Astrocyte of the cerebellum (primary cell): ENCODE data around the gene ZBTB38.

Experiments
- DNase-seq: peaks from one replicate; pipeline ENCODE4 v3.0.0-alpha.2; 2011; ENCODE audit warnings: low read depth
- H3K4me3 ChIP-seq: 2 replicates; pipeline ENCODE4 v1.5.1; 2011; ENCODE audit warnings: mild to moderate bottlenecking, low read depth, low read length, moderate library complexity
- in situ Hi-C: cut with HindIII; loops from 2 replicates; pipeline ENCODE4 v1.10.0; 2017; ENCODE audit warnings: low sequenced_read_pairs
- TF ChIP-seq, protein P1 (sequence below): IDR thresholded peaks from 2 replicates; pipeline ENCODE4 v1.5.1; 2012; ENCODE audit warnings: low read length, low read depth, moderate library complexity, mild to moderate bottlenecking; ENCODE audit errors: missing control alignments

The ZBTB38 gene

DNA sequence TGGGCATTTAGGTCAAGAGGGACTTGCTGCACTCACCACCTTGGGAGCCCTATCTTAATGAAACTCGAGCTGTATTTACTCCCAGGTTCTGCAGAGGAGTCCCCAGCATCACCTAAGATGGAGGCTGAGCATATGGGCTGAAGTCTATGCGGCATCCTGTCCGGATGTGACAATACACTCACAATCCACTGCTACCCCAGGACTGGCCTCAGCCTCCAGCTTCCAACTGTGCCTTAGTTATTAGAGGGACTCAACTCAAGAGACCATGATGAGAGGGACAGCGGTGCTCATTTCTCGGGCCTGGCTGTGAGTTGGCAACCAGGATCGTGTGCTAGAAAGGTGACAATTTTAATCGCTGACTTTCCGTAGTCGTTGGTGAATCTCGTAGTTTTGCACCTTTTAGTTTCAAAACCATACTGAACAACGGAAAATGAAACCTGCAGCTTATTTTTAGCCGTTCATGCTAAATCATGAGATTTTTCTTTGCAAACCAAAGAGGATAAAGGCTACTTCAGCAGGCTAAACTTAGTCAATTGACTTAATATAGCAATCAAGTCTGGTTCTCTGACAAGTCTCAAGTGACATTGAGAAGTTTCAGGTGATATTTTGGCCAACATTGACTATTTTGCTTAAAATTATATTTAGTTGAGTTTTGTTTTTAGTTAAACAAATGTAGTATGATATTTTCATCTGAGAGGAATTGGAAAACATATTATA lies 11.1 kb downstream of the ZBTB38 start:
- in situ Hi-C loops: no loop called here
- no peak overlapping the region for H3K4me3 ChIP-seq
- TF ChIP-seq, protein P1, sequence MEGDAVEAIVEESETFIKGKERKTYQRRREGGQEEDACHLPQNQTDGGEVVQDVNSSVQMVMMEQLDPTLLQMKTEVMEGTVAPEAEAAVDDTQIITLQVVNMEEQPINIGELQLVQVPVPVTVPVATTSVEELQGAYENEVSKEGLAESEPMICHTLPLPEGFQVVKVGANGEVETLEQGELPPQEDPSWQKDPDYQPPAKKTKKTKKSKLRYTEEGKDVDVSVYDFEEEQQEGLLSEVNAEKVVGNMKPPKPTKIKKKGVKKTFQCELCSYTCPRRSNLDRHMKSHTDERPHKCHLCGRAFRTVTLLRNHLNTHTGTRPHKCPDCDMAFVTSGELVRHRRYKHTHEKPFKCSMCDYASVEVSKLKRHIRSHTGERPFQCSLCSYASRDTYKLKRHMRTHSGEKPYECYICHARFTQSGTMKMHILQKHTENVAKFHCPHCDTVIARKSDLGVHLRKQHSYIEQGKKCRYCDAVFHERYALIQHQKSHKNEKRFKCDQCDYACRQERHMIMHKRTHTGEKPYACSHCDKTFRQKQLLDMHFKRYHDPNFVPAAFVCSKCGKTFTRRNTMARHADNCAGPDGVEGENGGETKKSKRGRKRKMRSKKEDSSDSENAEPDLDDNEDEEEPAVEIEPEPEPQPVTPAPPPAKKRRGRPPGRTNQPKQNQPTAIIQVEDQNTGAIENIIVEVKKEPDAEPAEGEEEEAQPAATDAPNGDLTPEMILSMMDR: no peak
- DNase-seq: no peak

DNA sequence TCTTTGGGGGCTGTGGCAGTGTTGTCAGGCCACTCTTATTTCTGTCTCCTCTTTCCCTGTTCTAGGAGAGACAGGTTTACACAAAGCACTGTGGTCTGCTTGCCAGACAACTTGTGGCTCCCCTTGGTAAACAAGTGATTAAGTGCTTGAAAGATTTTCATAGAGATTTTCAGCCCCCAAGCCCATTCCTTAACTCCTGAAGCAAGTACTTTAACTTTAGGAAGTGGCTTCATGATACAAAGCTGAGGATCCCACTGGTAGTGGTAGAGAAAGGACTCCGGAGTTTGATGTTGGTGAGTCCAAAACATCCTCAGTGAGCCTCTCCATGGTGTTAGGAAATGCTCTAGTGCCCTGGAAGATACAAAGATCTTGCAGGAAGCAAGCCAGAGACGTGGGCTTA lies 12.0 kb downstream of the ZBTB38 start:
- H3K4me3 ChIP-seq: no peak overlapping the region
- TF ChIP-seq, protein P1: no peak
- in situ Hi-C loops: loop anchor here (5.0 kb wide), 1 partner anchor 42 kb away; no protein-coding TSS in a partner anchor
- no peak for DNase-seq

DNA sequence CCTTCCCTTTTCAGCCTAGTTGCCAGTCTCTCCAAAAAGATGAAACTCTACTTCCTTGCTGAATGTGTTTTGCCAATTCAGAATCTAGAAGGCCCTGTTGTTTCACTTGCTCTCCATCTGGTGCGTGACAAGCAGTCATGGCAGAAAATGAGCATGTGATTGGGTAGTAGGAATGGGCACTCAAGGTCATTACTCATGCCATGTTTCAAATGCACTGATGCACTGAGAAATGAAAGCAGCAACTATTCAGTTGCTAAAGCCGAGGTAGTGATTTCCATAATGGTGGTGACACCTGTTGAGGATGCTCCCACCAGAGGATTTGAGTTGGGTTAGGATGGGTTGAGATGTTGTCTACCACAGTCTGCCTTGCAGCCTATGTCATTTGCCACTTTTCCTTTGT lies 12.7 kb downstream of the ZBTB38 start:
- DNase-seq: no peak
- in situ Hi-C loops: loop anchor here (5.0 kb wide), 1 partner anchor 41 kb away; no protein-coding TSS in a partner anchor
- H3K4me3 ChIP-seq: no peak overlapping the region
- TF ChIP-seq, protein P1: no peak

DNA sequence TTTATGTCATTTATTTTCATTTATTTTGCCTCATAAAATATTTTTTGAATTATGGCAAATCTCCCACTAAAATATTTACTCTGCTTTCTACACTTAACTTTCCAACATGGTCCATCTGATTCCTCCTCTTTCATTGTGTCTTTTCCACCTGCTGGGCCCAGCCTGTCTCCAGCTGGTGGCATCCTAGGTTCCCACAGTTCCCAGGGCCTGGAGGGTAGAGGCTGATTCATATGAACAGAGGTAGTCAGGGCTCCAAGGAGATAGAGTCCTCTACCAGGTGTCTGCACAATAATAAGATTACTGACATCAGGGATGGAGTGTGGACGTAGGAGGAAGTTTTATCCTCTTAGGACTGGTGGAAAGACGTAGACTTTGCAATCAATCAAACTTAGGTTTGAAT lies 14.3 kb downstream of the ZBTB38 start:
- TF ChIP-seq, protein P1: no peak
- in situ Hi-C loops: loop anchor here (5.0 kb wide), 1 partner anchor 40 kb away; no protein-coding TSS in a partner anchor
- H3K4me3 ChIP-seq: no peak overlapping the region
- DNase-seq: no peak

DNA sequence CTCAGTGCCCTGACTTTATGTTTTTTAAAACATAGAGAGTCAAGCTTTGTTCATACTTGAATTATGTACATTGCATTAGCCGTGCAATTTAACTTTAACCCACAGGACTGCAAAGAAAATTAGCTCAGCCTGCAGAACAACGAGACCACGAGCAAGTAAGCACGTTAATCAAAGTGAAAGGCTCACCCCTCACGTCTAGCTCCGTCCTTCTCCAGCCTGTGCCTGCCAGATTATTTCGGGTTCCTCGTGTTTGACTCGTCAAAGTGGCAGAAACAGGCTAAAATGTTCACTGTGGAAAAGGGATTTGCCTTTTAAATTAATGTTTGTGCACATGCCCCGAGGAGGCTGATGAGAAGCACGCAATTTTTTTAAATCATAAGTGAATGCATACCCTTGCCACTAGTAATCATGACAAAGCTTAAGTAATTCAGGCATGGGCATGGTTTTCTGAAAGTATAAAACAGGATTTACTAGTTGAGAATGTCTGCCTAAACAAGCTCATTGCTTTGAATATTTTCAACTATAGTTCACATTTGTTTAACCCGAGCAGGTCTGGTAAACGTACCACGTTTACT lies 15.3 kb downstream of the ZBTB38 start:
- no peak for DNase-seq
- in situ Hi-C loops: loop anchor here (5.0 kb wide), 1 partner anchor 39 kb away; no protein-coding TSS in a partner anchor
- peak overlapping the region; percentile 11 for H3K4me3 ChIP-seq
- TF ChIP-seq, protein P1: no peak

DNA sequence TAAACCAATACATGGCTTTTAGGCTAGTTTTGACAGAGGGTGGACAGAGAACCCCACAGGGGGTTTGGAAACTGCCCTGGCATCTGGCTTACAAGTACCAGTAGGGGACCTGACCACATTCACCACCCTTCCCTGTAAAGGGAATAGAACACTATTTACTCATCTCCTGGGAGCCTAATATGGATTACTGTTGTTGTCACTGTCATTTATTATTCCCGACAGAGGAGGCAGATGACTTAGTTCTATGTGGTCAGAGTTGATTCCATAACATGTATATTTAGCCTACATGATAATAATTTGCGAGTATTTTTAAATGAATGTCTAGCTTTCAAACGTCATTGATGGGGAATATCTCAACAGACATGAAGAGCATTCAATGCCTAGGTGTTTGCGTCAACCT lies 15.9 kb downstream of the ZBTB38 start:
- DNase-seq: no peak
- no peak overlapping the region for H3K4me3 ChIP-seq
- in situ Hi-C loops: loop anchor here (5.0 kb wide), 1 partner anchor 38 kb away; no protein-coding TSS in a partner anchor
- TF ChIP-seq, protein P1: no peak
